ENCODE data around the gene TOGARAM1. TPM values are rescaled to one million over a fixed set of nuclear protein-coding genes. Genes with fewer than 3 reads are reported as not detected.

Gene TOGARAM1
- total RNA-seq, 4 donors from 2014 or later, result 9.9 to 19.5 (median 16.8) TPM

- H3K4me3 ChIP-seq (ENCODE audit: low read depth, poor library complexity, severe bottlenecking), result no peak overlapping the region
- intact Hi-C loops (cut with DNase I; ENCODE audit: low total_unique reads), result no loop called here
- 66 to 80% methylated on average over 3 of the region's 3 CpGs for WGBS, 2 donors
- TF ChIP-seq POLR2A (IDR thresholded peaks at IDR 0.05) (no peak), CTCF (IDR thresholded peaks at IDR 0.05) (no peak)
- no peak for DNase-seq (ENCODE audit: low spot score in 2 of 2)
Observed at GRCh38 chr14:45114327-45114726, 152.3 kb downstream of the TOGARAM1 start.

- no peak for DNase-seq (ENCODE audit: low spot score in 2 of 2)
- TF ChIP-seq CTCF (IDR thresholded peaks at IDR 0.05), result no peak
- TF ChIP-seq POLR2A (IDR thresholded peaks at IDR 0.05), result no peak
- intact Hi-C loops (cut with DNase I; ENCODE audit: low total_unique reads), result no loop called here
- WGBS, 2 donors, result 85 to 90% methylated on average over 6 of the region's 6 CpGs
- H3K4me3 ChIP-seq (ENCODE audit: low read depth, poor library complexity, severe bottlenecking), result no peak overlapping the region
Observed at GRCh38 chr14:45118594-45118993, 156.6 kb downstream of the TOGARAM1 start.

GRCh38 chr14:45120096-45120495, 158.1 kb downstream of the TOGARAM1 start:
- H3K4me3 ChIP-seq (ENCODE audit: low read depth, poor library complexity, severe bottlenecking), result no peak overlapping the region
- TF ChIP-seq CTCF (IDR thresholded peaks at IDR 0.05) (no peak), POLR2A (IDR thresholded peaks at IDR 0.05) (no peak)
- intact Hi-C loops (cut with DNase I; ENCODE audit: low total_unique reads), result no loop called here
- no peak for DNase-seq (ENCODE audit: low spot score in 2 of 2)
- WGBS, 2 donors, result 83% methylated on average over 1 of the region's 1 CpG

- TF ChIP-seq POLR2A (IDR thresholded peaks at IDR 0.05), result no peak
- no peak for DNase-seq (ENCODE audit: low spot score in 2 of 2)
- WGBS, 2 donors, result 93 to 95% methylated on average over 3 of the region's 3 CpGs
- intact Hi-C loops (cut with DNase I; ENCODE audit: low total_unique reads), result no loop called here
- no peak overlapping the region for H3K4me3 ChIP-seq (ENCODE audit: low read depth, poor library complexity, severe bottlenecking)
Observed at GRCh38 chr14:45123271-45123670, 161.3 kb downstream of the TOGARAM1 start.

Other genes with a start within 250 kb of the TOGARAM1 start
- 10 to 100 TPM; 10.6 to 12.1 (median 11.0) TPM for gene KLHL28, start 243 bp upstream of the TOGARAM1 start, total RNA-seq
- gene PRPF39, start 121.9 kb downstream of the TOGARAM1 start, total RNA-seq, result 10 to 100 TPM; 32.0 to 42.6 (median 34.0) TPM
- 10 to 100 TPM; 21.0 to 23.5 (median 21.2) TPM for gene FKBP3, start 172.3 kb downstream of the TOGARAM1 start, total RNA-seq
- 1 to 10 TPM; 3.8 to 9.1 (median 6.0) TPM for gene FANCM, start 173.7 kb downstream of the TOGARAM1 start, total RNA-seq

Data from lower leg skin (tissue), 4 donors.